ENCODE data around the gene TXNDC17.

Gene TXNDC17

GRCh38 chr17:6651919-6652452 lies 11.1 kb downstream of the TXNDC17 start (continued):
- TF ChIP-seq CTCF (tag by site-specific recombination; IDR thresholded peaks at IDR 0.05), result peak; percentile 51; the same call in 1 of the 2 replicates
- peak; percentile 25; the same call in 1 of the 2 replicates for TF ChIP-seq ZNF596 (tag by site-specific recombination; IDR thresholded peaks at IDR 0.05)
- no peak; the same call in 1 of the 2 replicates for TF ChIP-seq ZNF2 (tag by site-specific recombination; IDR thresholded peaks at IDR 0.05)
- TF ChIP-seq ZNF202 (tag by site-specific recombination; IDR thresholded peaks at IDR 0.05; ENCODE audit: borderline replicate concordance), result no peak
- TF ChIP-seq ZNF629 (tag by site-specific recombination; IDR thresholded peaks at IDR 0.05), result peak; percentile 44; the same call in 1 of the 2 replicates
- TF ChIP-seq REST (tag by site-specific recombination; IDR thresholded peaks at IDR 0.05), result no peak; the same call in 1 of the 2 replicates
- TF ChIP-seq PRDM1 (tag by site-specific recombination; IDR thresholded peaks at IDR 0.05), result no peak
- no peak for TF ChIP-seq SP3 (tag by site-specific recombination; IDR thresholded peaks at IDR 0.05)
- no peak for TF ChIP-seq KLF7 (tag by site-specific recombination; IDR thresholded peaks at IDR 0.05; ENCODE audit: borderline replicate concordance)
- no peak for TF ChIP-seq ZNF26 (tag by site-specific recombination; IDR thresholded peaks at IDR 0.05)
- TF ChIP-seq ZNF302 (tag by site-specific recombination; IDR thresholded peaks at IDR 0.05; ENCODE audit: low read depth), result no peak; the same call in 1 of the 2 replicates
- no peak for TF ChIP-seq HIC1 (tag by site-specific recombination; IDR thresholded peaks at IDR 0.05)
- no peak for TF ChIP-seq ZNF248 (tag by site-specific recombination; IDR thresholded peaks at IDR 0.05)
- TF ChIP-seq ZNF645 (tag by site-specific recombination; IDR thresholded peaks at IDR 0.05), result no peak
- TF ChIP-seq KLF10 (tag by site-specific recombination; IDR thresholded peaks at IDR 0.05), result no peak
- 0 out of 2 replicates have a peak, but pooled peaks have one; percentile 18 for TF ChIP-seq ZNF394 (tag by site-specific recombination; IDR thresholded peaks at IDR 0.05; ENCODE audit: borderline replicate concordance)
- TF ChIP-seq ZNF398 (tag by site-specific recombination; IDR thresholded peaks at IDR 0.05), result 0 out of 2 replicates have a peak, but pooled peaks have one; percentile 23
- TF ChIP-seq ZNF639 (tag by site-specific recombination; IDR thresholded peaks at IDR 0.05), result no peak; the same call in 1 of the 2 replicates
- no peak for TF ChIP-seq TRIM28 (IDR thresholded peaks at IDR 0.05; ENCODE audit: borderline replicate concordance, low read length)
- no peak for TF ChIP-seq ZNF184 (tag by site-specific recombination; IDR thresholded peaks at IDR 0.05)
- no peak for TF ChIP-seq ZNF362 (tag by site-specific recombination; IDR thresholded peaks at IDR 0.05)
- peak; percentile 60; the same call in 1 of the 2 replicates for TF ChIP-seq ZNF423 (tag by site-specific recombination; IDR thresholded peaks at IDR 0.05)
- TF ChIP-seq ZBTB48 (tag by site-specific recombination; IDR thresholded peaks at IDR 0.05), result peak; percentile 92
- no peak for TF ChIP-seq ZNF473 (tag by site-specific recombination; IDR thresholded peaks at IDR 0.05)
- TF ChIP-seq ZFP41 (tag by site-specific recombination; IDR thresholded peaks at IDR 0.05; ENCODE audit: borderline replicate concordance), result no peak
